Panc1 (cell line): ENCODE data around the gene ATP13A4. TPM values are rescaled to one million over a fixed set of nuclear protein-coding genes. Genes with fewer than 3 reads are reported as not detected.
A peak's percentile ranks its signal among the peaks of the same experiment; 100 is the strongest.

Source experiments
- ATAC-seq: fragments of 200-7000 bp; cut with Tn5 transposase; 2 replicates; pipeline ENCODE4 v1.9.1; 2020; ENCODE audit warnings: mild to moderate bottlenecking, moderate library complexity
- BruUV-seq: library from RNA; stranded (reverse); fragments of 400-500 nt; replicated peaks from 2 replicates; lab custom pipeline; 2021; lab: Mats Ljungman, UMichigan
- CTCF ChIA-PET: fragments of 300-600 bp; sonication (Branson Sonifier 250); formaldehyde crosslinking; loops from one replicate; lab custom pipeline; 2022; ENCODE audit warnings: antibody characterized with exemption; lab: Charles Lee
- POLR2A ChIA-PET: fragments of 300-600 bp; sonication (Branson Sonifier 250); formaldehyde crosslinking; loops from one replicate; lab custom pipeline; 2022; ENCODE audit warnings: antibody characterized with exemption; lab: Charles Lee
- DNase-seq: peaks from one replicate; pipeline ENCODE4 v3.0.0-alpha.2; 2010; ENCODE audit warnings: low read depth, low spot score
- H3K27ac ChIP-seq: 2 replicates; pipeline ENCODE4 v1.5.1; 2011; ENCODE audit warnings: mild to moderate bottlenecking, low read length, inconsistent platforms
- H3K27me3 ChIP-seq: fragments of 200-500 bp; sonication (Bioruptor generic); 2 replicates; pipeline ENCODE4 v1.6.0; 2014; ENCODE audit warnings: low read length, inconsistent platforms; ENCODE audit not compliant: control insufficient read depth, insufficient read depth
- H3K36me3 ChIP-seq: fragments of 200-500 bp; sonication (Bioruptor generic); 2 replicates; pipeline ENCODE4 v1.5.1; 2014; ENCODE audit warnings: inconsistent platforms, mild to moderate bottlenecking, low read length, moderate library complexity; ENCODE audit not compliant: control insufficient read depth, insufficient read depth
- H3K4me1 ChIP-seq: 2 replicates; pipeline ENCODE4 v1.5.1; 2011; ENCODE audit warnings: inconsistent platforms, mild to moderate bottlenecking, low read length, moderate library complexity; ENCODE audit not compliant: control insufficient read depth, insufficient read depth
- H3K4me3 ChIP-seq, 2 experiments: 2 replicates each; pipeline ENCODE4 v1.5.1; 2011 to 2012; ENCODE audit warnings: low read depth in 2 of 2, low read length in 2 of 2, mild to moderate bottlenecking in 2 of 2, inconsistent platforms in 1 of 2, moderate library complexity in 1 of 2
- H3K9me3 ChIP-seq: fragments of 200-500 bp; sonication (Bioruptor generic); 2 replicates; pipeline ENCODE4 v1.5.1; 2014; ENCODE audit warnings: low read depth, mild to moderate bottlenecking, inconsistent platforms, low read length, moderate library complexity; ENCODE audit not compliant: control insufficient read depth, insufficient read depth
- POLR2AphosphoS5 ChIP-seq: IDR thresholded peaks from 2 replicates; pipeline ENCODE4 v1.6.1; 2012; ENCODE audit warnings: mild to moderate bottlenecking, low read depth, low read length, moderate library complexity
- SIN3A ChIP-seq: IDR thresholded peaks from 2 replicates; pipeline ENCODE4 v1.6.1; 2012; ENCODE audit warnings: low read depth, mild to moderate bottlenecking, low read length, moderate library complexity, borderline replicate concordance; ENCODE audit not compliant: insufficient read depth
- TCF7L2 ChIP-seq: IDR thresholded peaks from 2 replicates; pipeline ENCODE4 v1.6.1; 2011; ENCODE audit warnings: mild to moderate bottlenecking, low read depth, low read length, inconsistent platforms
- in situ Hi-C: cut with HindIII; loops from 2 replicates; pipeline ENCODE4 v1.10.0; 2016; ENCODE audit warnings: low sequenced_read_pairs, low pct_unique_long_range_greater_than_20kb
- intact Hi-C: fragments of 100-400 bp; cut with micrococcal nuclease; formaldehyde crosslinking; loops from one replicate; pipeline ENCODE4 v1.10.0; 2022; ENCODE audit not compliant: unreplicated experiment
- total RNA-seq: library from RNA; stranded (reverse); gene quantifications from one replicate; pipeline ENCODE4 v1.2.1, GENCODE V29; 2021; ENCODE audit not compliant: unreplicated experiment
- TF ChIP-seq, protein P1 (sequence below), 2 experiments: IDR thresholded peaks; 2 replicates each; pipeline ENCODE4 v1.6.1; 2011 to 2012; ENCODE audit warnings: low read depth in 2 of 2, control low read depth in 1 of 2, low read length in 1 of 2, mild to moderate bottlenecking in 1 of 2, moderate library complexity in 1 of 2; ENCODE audit not compliant: insufficient read depth in 1 of 2
- TF ChIP-seq, protein P2 (sequence below): fragments of 450-650 bp; IDR thresholded peaks from 2 replicates; pipeline ENCODE4 v1.5.1; 2017; ENCODE audit warnings: mild to moderate bottlenecking

The ATP13A4 gene
- total RNA-seq, 1 experiment from 2014 or later, result not detected

DNA sequence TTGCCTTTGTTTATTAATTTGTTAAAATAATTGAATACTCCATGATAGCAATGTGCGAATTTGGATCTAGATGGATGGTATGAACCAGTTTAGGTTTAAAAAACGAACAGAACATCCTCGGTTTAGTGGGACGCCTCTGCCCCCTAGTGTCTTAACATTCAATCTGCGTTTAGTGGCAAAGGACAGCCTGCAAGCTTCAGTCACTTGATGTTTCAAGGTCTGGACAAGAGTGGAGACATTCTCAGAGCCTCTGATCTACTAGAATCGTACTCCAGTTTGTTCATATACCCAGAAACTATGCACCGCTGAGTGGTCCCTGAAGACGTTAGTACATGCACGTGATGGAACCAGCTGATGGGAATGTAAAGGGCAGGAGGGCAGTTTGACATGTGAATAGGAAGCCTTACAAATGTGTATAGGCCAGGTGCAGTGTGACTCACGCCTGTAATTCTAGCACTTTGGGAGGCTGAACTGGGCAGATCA, 17.8 kb upstream of the ATP13A4 start:
- no TSS peak for BruUV-seq
- ChIA-PET POLR2A (no interaction called here), CTCF (interaction anchor here (0.6 to 1.3 kb wide), 6 partner anchors 32 to 785 kb away, joined by 3 to 7 read pairs (median 4); no protein-coding TSS in a partner anchor)
- DNase-seq (peak; percentile 56), ATAC-seq (peak; percentile 93)
- in situ Hi-C loops (no loop called here), intact Hi-C loops (loop anchor here (1.0 to 10.0 kb wide), 6 partner anchors 111 to 1105 kb away; no protein-coding TSS in a partner anchor)
- TF ChIP-seq TCF7L2, result no peak
- TF ChIP-seq SIN3A, result no peak
- no peak for TF ChIP-seq POLR2AphosphoS5
- TF ChIP-seq, protein P1, sequence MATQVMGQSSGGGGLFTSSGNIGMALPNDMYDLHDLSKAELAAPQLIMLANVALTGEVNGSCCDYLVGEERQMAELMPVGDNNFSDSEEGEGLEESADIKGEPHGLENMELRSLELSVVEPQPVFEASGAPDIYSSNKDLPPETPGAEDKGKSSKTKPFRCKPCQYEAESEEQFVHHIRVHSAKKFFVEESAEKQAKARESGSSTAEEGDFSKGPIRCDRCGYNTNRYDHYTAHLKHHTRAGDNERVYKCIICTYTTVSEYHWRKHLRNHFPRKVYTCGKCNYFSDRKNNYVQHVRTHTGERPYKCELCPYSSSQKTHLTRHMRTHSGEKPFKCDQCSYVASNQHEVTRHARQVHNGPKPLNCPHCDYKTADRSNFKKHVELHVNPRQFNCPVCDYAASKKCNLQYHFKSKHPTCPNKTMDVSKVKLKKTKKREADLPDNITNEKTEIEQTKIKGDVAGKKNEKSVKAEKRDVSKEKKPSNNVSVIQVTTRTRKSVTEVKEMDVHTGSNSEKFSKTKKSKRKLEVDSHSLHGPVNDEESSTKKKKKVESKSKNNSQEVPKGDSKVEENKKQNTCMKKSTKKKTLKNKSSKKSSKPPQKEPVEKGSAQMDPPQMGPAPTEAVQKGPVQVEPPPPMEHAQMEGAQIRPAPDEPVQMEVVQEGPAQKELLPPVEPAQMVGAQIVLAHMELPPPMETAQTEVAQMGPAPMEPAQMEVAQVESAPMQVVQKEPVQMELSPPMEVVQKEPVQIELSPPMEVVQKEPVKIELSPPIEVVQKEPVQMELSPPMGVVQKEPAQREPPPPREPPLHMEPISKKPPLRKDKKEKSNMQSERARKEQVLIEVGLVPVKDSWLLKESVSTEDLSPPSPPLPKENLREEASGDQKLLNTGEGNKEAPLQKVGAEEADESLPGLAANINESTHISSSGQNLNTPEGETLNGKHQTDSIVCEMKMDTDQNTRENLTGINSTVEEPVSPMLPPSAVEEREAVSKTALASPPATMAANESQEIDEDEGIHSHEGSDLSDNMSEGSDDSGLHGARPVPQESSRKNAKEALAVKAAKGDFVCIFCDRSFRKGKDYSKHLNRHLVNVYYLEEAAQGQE (IDR thresholded peaks at IDR 0.05; ENCODE audit: insufficient read depth in 1 of 2, low read depth in 2 of 2, low read length in 1 of 2), result no peak
- TF ChIP-seq, protein P2, sequence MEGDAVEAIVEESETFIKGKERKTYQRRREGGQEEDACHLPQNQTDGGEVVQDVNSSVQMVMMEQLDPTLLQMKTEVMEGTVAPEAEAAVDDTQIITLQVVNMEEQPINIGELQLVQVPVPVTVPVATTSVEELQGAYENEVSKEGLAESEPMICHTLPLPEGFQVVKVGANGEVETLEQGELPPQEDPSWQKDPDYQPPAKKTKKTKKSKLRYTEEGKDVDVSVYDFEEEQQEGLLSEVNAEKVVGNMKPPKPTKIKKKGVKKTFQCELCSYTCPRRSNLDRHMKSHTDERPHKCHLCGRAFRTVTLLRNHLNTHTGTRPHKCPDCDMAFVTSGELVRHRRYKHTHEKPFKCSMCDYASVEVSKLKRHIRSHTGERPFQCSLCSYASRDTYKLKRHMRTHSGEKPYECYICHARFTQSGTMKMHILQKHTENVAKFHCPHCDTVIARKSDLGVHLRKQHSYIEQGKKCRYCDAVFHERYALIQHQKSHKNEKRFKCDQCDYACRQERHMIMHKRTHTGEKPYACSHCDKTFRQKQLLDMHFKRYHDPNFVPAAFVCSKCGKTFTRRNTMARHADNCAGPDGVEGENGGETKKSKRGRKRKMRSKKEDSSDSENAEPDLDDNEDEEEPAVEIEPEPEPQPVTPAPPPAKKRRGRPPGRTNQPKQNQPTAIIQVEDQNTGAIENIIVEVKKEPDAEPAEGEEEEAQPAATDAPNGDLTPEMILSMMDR, result peak; percentile 91
- Histone ChIP-seq H3K4me1 (no peaks in the 10 kb centered on the region), H3K36me3 (no peaks in the 10 kb centered on the region), H3K9me3 (no peaks in the 10 kb centered on the region), H3K27me3 (peaks cover 20% of the 10 kb centered on the region), H3K27ac (no peak overlapping the region), H3K4me3 (no peak overlapping the region)

GRCh38 chr3:193569119-193569518, 14.4 kb upstream of the ATP13A4 start:
- Histone ChIP-seq H3K27ac (no peak overlapping the region), H3K27me3 (peaks cover 9% of the 10 kb centered on the region; the same call in 1 of the 2 replicates), H3K4me1 (no peaks in the 10 kb centered on the region), H3K9me3 (no peaks in the 10 kb centered on the region), H3K4me3 (no peak overlapping the region), H3K36me3 (no peaks in the 10 kb centered on the region)
- in situ Hi-C loops (no loop called here), intact Hi-C loops (no loop called here)
- TF ChIP-seq POLR2AphosphoS5, result no peak
- TF ChIP-seq TCF7L2, result no peak
- TF ChIP-seq, protein P1 (IDR thresholded peaks at IDR 0.05; ENCODE audit: insufficient read depth in 1 of 2, low read depth in 2 of 2, low read length in 1 of 2), result no peak
- TF ChIP-seq SIN3A, result no peak
- TF ChIP-seq, protein P2, result no peak
- DNase-seq, result no peak
- ATAC-seq, result no peak
- BruUV-seq, result no TSS peak
- POLR2A ChIA-PET, result no interaction called here
- CTCF ChIA-PET, result interaction anchor here (0.7 kb wide), 1 partner anchor 229 kb away, joined by 3 read pairs; no protein-coding TSS in a partner anchor
